Tibial nerve (tissue), 4 donors: ENCODE measurements around the gene ROBO2.

Experiments used
- CTCF ChIP-seq, 5 experiments: fragments of 200-600 bp in 3 of 5; fragments of 450-650 bp in 2 of 5; sonication (generic) in 3 of 5; IDR thresholded peaks; one replicate each; pipeline ENCODE4 v1.5.1; 2016 to 2019; ENCODE audit warnings: antibody characterized with exemption in 5 of 5, mild to moderate bottlenecking in 3 of 5, moderate library complexity in 2 of 5
- EP300 ChIP-seq, 2 donors: sonication (generic); formaldehyde crosslinking; IDR thresholded peaks; one replicate each; pipeline ENCODE4 v1.6.1; 2017; ENCODE audit warnings: antibody characterized with exemption in 2 of 2, mild to moderate bottlenecking in 1 of 2
- POLR2A ChIP-seq, 2 donors: fragments of 450-650 bp; IDR thresholded peaks; one replicate each; pipeline ENCODE4 v1.6.1; 2017; ENCODE audit warnings: antibody characterized with exemption in 2 of 2, mild to moderate bottlenecking in 2 of 2, moderate library complexity in 2 of 2

- TF ChIP-seq CTCF (IDR thresholded peaks at IDR 0.05) (no peak), POLR2A (IDR thresholded peaks at IDR 0.05) (no peak), EP300 (IDR thresholded peaks at IDR 0.05) (no peak)
These were observed 12.2 kb downstream of the ROBO2 start for GRCh38 chr3:77052051-77052501.
